Right lobe of liver (tissue), 6 donors: ENCODE measurements around the gene CCDC9. TPM values are rescaled to one million over a fixed set of nuclear protein-coding genes. Genes with fewer than 3 reads are reported as not detected.

Source experiments
- ATAC-seq, 4 donors: fragments of 200-7000 bp; cut with Tn5 transposase; one replicate each; pipeline ENCODE4 v1.9.1; 2020; ENCODE audit warnings: mild to moderate bottlenecking in 4 of 4, moderate library complexity in 4 of 4
- DNase-seq, 3 donors: peaks; one replicate each; pipeline ENCODE4 v3.0.0-alpha.2; 2020
- H3K27ac ChIP-seq, 3 donors: fragments of 200-600 bp; one replicate each; pipeline ENCODE4 v1.8.0; 2022
- H3K27me3 ChIP-seq, 2 donors: fragments of 200-600 bp; one replicate each; pipeline ENCODE4 v1.8.0; 2022
- H3K36me3 ChIP-seq, 4 donors: fragments of 200-600 bp; sonication (generic) in 1 of 4; one replicate each; pipeline versions ENCODE4 v1.5.1 to v1.8.0; 2017 to 2022; ENCODE audit warnings: control low read depth in 1 of 4
- H3K4me1 ChIP-seq, 4 donors: fragments of 200-600 bp; sonication (generic) in 1 of 4; one replicate each; pipeline versions ENCODE4 v1.5.1 to v1.8.0; 2017 to 2022; ENCODE audit warnings: control low read depth in 1 of 4
- H3K4me3 ChIP-seq, 3 donors: fragments of 200-600 bp; one replicate each; pipeline ENCODE4 v1.8.0; 2022
- H3K9me3 ChIP-seq, 4 donors: fragments of 200-600 bp; sonication (generic) in 1 of 4; one replicate each; pipeline versions ENCODE4 v1.5.1 to v1.8.0; 2017 to 2022; ENCODE audit warnings: control low read depth in 1 of 4
- POLR2A ChIP-seq: fragments of 450-650 bp; IDR thresholded peaks from one replicate; pipeline ENCODE4 v1.6.1; 2017; ENCODE audit warnings: antibody characterized with exemption, mild to moderate bottlenecking
- WGBS: methylation state at CpG from one replicate; pipeline ENCODE4 v1.1.6; 2018; ENCODE audit warnings: low coverage, low lambda C conversion rate; ENCODE audit not compliant: insufficient coverage; ENCODE audit errors: missing lambda C conversion rate; 5-methylcytosine and 5-hydroxymethylcytosine counted together
- intact Hi-C, 2 donors: fragments of 100-400 bp; cut with DNase I; formaldehyde crosslinking; loops; one replicate each; pipeline versions ENCODE4 v1.11.2 to v1.14.1; 2022
- long read RNA-seq: library from polyadenylated mRNA; unstranded; transcript quantifications from one replicate; pipeline ENCODE4 v2.0.0, GENCODE V29; 2019
- total RNA-seq, 6 experiments: library from RNA; depleted of rRNA in 2 of 6; stranded (reverse); fragments of >200 nt in 2 of 6; fragmentation: NEBNext Ultra II Directional in 3 of 6; extraction: Animal tissue kit (Norgen Biotek cat#: 25700) in 3 of 6; gene quantifications; one replicate each; pipeline versions ENCODE4 v1.1.0 to v1.2.4, GENCODE V29; 2016 to 2023
- TF ChIP-seq, protein P1 (sequence below), 4 donors: fragments of 200-600 bp in 3 of 4; fragments of 450-650 bp in 1 of 4; IDR thresholded peaks; one replicate each; pipeline versions ENCODE4 v1.5.1 to v1.8.0; 2016 to 2022; ENCODE audit warnings: antibody characterized with exemption in 4 of 4, mild to moderate bottlenecking in 2 of 4
- donor health status: DM: no; HTN: yes; CAD: no.
- donor health status: DM: no; HTN: no; CAD: no.
- donor health status: DM: no; HTN: no; CAD: no.
- donor health status: DM: no; HTN: yes; CAD: no.
- donor health status: DM: no; HTN: yes; CAD: no.

Gene CCDC9
- 10 to 100 TPM in 2 of 6 experiments, 1 to 10 TPM in 4; 5.8 to 15.1 (median 9.1) TPM for total RNA-seq
- long read RNA-seq, result 0 reads

DNA sequence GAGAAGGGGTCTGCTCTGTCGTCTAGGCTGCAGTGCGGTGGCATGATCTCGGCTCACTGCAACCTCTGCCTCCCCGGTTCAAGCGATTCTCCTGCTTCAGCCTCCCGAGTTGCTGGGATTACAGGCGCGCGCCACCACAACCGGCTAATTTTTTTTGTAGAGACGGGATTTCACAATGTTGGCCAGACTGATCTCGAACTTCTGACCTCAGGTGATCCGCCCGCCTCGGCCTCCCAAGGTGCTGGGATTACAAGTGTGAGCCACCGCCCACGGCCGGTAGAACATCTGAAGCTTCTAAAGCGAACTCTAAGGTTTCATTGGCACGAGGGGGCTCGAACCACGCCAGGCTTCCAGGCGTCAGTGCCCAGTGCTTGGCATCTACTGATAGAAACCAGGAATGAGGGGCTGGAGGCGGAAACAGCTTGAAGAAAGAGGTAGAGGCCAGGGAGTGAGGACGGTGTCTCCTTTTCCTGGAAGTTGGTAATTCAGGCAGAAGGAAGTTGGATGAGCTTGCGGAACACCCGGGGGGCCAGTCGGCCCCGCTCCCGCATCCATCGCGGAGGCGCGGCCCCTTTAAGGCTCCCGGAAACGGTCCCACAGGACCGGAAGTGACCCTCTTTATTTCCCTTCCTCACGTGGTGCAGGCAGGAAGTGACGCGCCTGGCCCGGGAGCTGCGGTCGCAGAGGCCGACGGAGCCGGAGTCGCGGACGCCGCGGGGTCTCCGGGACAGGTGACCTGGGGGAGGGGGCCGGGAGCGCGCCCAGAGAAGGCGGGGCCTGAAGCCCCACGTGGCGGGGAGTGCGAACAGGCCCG, at the start of gene CCDC9:
Gene CCDC9, plus strand, starts transcription at position 647 of the 814 bp plus-strand sequence. CDS start 1,876 bp downstream, outside the sequence.
- DNase-seq, result peak; percentile 97 to 98 (median 98)
- intact Hi-C loops, result no loop called here
- Histone ChIP-seq H3K4me3 (peak within 1 kb of the TSS; percentile 43 to 62 (median 58)), H3K27me3 (no peaks in the 10 kb centered on the region), H3K27ac (peak within 1 kb of the TSS; percentile 86 to 88 (median 87)), H3K9me3 (no peaks in the 10 kb centered on the region), H3K4me1 (peaks cover 0 to 17% (median 12%) of the 10 kb centered on the region in 4 donors), H3K36me3 (peaks cover 0 to 27% (median 12%) of the 10 kb centered on the region in 4 donors)
- peak; percentile 41 to 55 (median 53) for ATAC-seq
- TF ChIP-seq, protein P1, sequence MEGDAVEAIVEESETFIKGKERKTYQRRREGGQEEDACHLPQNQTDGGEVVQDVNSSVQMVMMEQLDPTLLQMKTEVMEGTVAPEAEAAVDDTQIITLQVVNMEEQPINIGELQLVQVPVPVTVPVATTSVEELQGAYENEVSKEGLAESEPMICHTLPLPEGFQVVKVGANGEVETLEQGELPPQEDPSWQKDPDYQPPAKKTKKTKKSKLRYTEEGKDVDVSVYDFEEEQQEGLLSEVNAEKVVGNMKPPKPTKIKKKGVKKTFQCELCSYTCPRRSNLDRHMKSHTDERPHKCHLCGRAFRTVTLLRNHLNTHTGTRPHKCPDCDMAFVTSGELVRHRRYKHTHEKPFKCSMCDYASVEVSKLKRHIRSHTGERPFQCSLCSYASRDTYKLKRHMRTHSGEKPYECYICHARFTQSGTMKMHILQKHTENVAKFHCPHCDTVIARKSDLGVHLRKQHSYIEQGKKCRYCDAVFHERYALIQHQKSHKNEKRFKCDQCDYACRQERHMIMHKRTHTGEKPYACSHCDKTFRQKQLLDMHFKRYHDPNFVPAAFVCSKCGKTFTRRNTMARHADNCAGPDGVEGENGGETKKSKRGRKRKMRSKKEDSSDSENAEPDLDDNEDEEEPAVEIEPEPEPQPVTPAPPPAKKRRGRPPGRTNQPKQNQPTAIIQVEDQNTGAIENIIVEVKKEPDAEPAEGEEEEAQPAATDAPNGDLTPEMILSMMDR (IDR thresholded peaks at IDR 0.05), result no peak
- peak; percentile 92 for TF ChIP-seq POLR2A
- 36% methylated on average over 22 of the region's 60 CpGs for WGBS

DNA sequence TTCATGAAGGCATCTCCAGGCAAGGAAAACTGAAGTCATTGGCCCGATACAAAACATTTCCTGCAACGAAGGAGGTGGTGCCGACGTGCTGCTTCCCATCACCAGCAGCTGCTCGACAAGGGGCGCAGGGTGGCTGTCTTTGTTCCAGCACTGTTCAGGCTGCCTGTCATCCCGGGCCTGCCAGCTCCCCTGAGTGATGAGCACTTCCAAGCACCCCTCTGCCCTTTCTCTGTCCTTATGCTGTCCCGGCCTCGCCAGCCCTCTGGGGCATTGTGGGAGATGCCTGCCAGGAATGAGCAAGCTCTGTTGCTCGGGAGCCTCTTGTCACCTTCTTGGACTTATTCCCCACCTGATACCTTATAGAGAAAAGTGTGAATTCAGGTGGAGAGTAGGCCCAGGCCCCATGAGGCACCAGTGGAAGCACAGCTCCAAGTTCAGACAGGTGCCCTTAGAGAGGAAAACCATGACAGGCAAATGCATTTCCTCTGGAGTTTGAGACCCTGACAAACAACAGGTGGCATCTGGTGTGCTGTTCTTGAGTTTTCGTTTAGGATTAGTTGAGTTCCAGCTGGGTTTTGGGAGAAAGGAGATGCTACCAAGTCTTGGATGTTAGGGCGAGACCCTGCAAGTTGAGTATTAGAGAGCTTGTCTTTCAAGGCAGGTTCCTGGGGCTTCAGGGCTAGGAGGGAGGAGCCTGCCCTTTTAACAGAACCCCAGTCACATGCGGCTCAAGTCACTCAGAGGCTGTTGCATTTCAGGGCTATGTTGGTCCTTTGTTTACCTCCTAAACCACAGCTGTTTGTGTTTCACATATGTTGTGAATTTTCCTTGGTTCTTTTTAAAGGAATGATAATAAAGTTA, 46.8 kb upstream of the CCDC9 start:
- TF ChIP-seq, protein P1 (IDR thresholded peaks at IDR 0.05), result no peak
- TF ChIP-seq POLR2A, result no peak
- WGBS, result 84% methylated on average over 2 of the region's 13 CpGs
- Histone ChIP-seq H3K4me3 (no peak overlapping the region), H3K4me1 (peaks cover 0 to 6% (median 0%) of the 10 kb centered on the region in 4 donors), H3K9me3 (no peaks in the 10 kb centered on the region), H3K36me3 (peaks cover 0 to 24% (median 4%) of the 10 kb centered on the region in 4 donors), H3K27ac (no peak overlapping the region), H3K27me3 (no peaks in the 10 kb centered on the region)
- intact Hi-C loops, result loop anchor here (5.0 kb wide), 2 partner anchors 33 to 38 kb away; no protein-coding TSS in a partner anchor
- ATAC-seq (no peak), DNase-seq (no peak)

DNA sequence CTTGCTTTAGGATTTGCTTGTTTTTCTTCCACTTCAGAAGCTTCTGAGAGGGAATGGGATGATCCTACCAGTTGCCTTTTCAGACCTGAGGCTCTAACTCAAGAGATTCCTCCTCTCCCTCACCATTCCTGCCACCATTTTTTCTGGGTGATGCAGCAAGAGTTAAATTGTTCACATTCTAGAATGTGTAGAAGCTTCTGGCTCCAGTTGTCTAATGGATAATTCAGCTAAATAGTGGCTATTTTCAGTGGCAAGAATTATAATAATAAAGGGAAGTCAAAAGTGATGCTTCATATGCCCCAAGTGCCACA, 46.2 kb upstream of the CCDC9 start:
- Histone ChIP-seq H3K4me1 (peaks cover 0 to 6% (median 0%) of the 10 kb centered on the region in 4 donors), H3K36me3 (peaks cover 0 to 18% (median 4%) of the 10 kb centered on the region in 4 donors), H3K27me3 (no peaks in the 10 kb centered on the region), H3K9me3 (no peaks in the 10 kb centered on the region), H3K27ac (no peak overlapping the region), H3K4me3 (no peak overlapping the region)
- intact Hi-C loops, result no loop called here
- DNase-seq (no peak), ATAC-seq (no peak)
- no peak for TF ChIP-seq POLR2A
- TF ChIP-seq, protein P1 (IDR thresholded peaks at IDR 0.05), result no peak

DNA sequence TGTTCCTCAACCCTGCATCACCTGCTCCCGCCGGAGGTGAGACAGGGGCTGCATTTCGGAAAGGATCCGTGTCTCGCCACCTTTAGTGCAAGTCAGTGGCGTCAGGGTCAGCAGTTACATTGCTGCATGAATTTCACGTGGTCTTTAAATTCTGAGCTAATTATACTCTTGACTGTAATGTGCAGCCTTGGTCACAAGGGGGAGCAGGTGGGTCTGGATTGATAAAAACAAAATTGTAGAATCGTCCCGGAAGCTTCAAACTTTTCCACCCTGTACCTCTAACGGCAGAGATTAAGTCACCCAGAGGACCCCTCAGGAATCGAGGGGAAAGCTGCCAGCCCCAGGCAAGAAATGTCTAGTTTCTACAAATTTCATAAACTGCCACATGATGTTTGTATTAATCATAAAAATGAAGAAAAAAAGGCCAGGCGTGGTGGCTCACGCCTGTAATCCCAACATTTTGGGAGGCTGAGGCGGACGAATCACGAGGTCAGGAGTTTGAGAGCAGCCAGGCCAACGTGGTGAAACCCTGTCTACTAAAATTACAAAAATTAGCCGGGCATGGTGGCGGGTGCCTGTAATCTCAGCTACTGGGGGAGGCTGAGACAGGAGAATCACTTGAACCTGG, 45.5 kb upstream of the CCDC9 start:
- Histone ChIP-seq H3K36me3 (peaks cover 0 to 15% (median 4%) of the 10 kb centered on the region in 4 donors), H3K4me3 (no peak overlapping the region), H3K4me1 (peaks cover 0 to 6% (median 0%) of the 10 kb centered on the region in 4 donors), H3K9me3 (no peaks in the 10 kb centered on the region), H3K27ac (no peak overlapping the region), H3K27me3 (no peaks in the 10 kb centered on the region)
- DNase-seq (peak in 2 of 3 donors; percentile 52 to 72), ATAC-seq (peak; percentile 88 to 96 (median 92))
- no peak for TF ChIP-seq POLR2A
- TF ChIP-seq, protein P1 (IDR thresholded peaks at IDR 0.05), result peak; percentile 73 to 90 (median 77)
- 32% methylated on average over 18 of the region's 19 CpGs for WGBS
- intact Hi-C loops, result no loop called here
